Kidney epithelial cell (primary cell): ENCODE data around the gene MVK. TPM values are rescaled to one million over a fixed set of nuclear protein-coding genes. Genes with fewer than 3 reads are reported as not detected.

Source experiments
- DNase-seq: peaks from one replicate; pipeline ENCODE4 v3.0.0-alpha.2; 2010; ENCODE audit warnings: low read depth
- H3K27me3 ChIP-seq: 2 replicates; pipeline ENCODE4 v1.6.0; 2011; ENCODE audit warnings: low read length; ENCODE audit not compliant: control insufficient read depth, insufficient read depth
- H3K36me3 ChIP-seq: 2 replicates; pipeline ENCODE4 v1.5.1; 2011; ENCODE audit warnings: low read length; ENCODE audit not compliant: control insufficient read depth, insufficient read depth
- H3K4me3 ChIP-seq: 2 replicates; pipeline ENCODE4 v1.5.1; 2011; ENCODE audit warnings: low read depth, mild to moderate bottlenecking, control low read depth, low read length
- CTCF ChIP-seq: IDR thresholded peaks from 2 replicates; pipeline ENCODE4 v1.5.1; 2011; ENCODE audit warnings: mild to moderate bottlenecking, moderate library complexity, low read length, control low read depth, inconsistent platforms; ENCODE audit not compliant: insufficient read depth, poor library complexity, severe bottlenecking
- total RNA-seq: library from RNA; depleted of rRNA; stranded (reverse); fragments of >200 nt; gene quantifications from 2 replicates; pipeline ENCODE4 v1.2.3, GENCODE V29; 2015

Gene MVK
- total RNA-seq, 1 donor from 2014 or later: 25.4 TPM

GRCh38 chr12:109641422-109641821 is 67.8 kb downstream of the MVK start:
- Histone ChIP-seq H3K36me3 (no peaks in the 10 kb centered on the region), H3K27me3 (peaks cover 16% of the 10 kb centered on the region), H3K4me3 (no peak overlapping the region)
- DNase-seq: no peak
- TF ChIP-seq CTCF: no peak

- TF ChIP-seq CTCF: no peak
- no peak for DNase-seq
- Histone ChIP-seq H3K36me3 (no peaks in the 10 kb centered on the region), H3K4me3 (no peak overlapping the region), H3K27me3 (peaks cover 19% of the 10 kb centered on the region)
Measured at GRCh38 chr12:109642506-109643132, 69.0 kb downstream of the MVK start.

- DNase-seq: no peak
- TF ChIP-seq CTCF: no peak
- H3K27me3 ChIP-seq: peaks cover 22% of the 10 kb centered on the region
- H3K4me3 ChIP-seq: no peak overlapping the region
- no peaks in the 10 kb centered on the region for H3K36me3 ChIP-seq
Measured at GRCh38 chr12:109645194-109645593, 71.6 kb downstream of the MVK start.

- DNase-seq: no peak
- Histone ChIP-seq H3K4me3 (no peak overlapping the region), H3K27me3 (peaks cover 22% of the 10 kb centered on the region), H3K36me3 (no peaks in the 10 kb centered on the region)
- TF ChIP-seq CTCF: no peak
Measured at GRCh38 chr12:109645708-109646107, 72.1 kb downstream of the MVK start.

Other genes with a start within 250 kb of the MVK start
- gene MYO1H, start 225.9 kb upstream of the MVK start, total RNA-seq: not detected in 2 replicates
- gene KCTD10, start 96.5 kb upstream of the MVK start, total RNA-seq: 37.9 and 52.1 TPM in 2 replicates
- gene UBE3B, start 96.2 kb upstream of the MVK start, total RNA-seq: 34.8 and 38.3 TPM in 2 replicates
- 39.8 and 48.1 TPM in 2 replicates for gene MMAB, start 290 bp upstream of the MVK start, total RNA-seq
- gene FAM222A, start 140.0 kb downstream of the MVK start, total RNA-seq: 0.58 and 1.1 TPM in 2 replicates